Measurements from ENCODE around the gene VWA1.

DNA sequence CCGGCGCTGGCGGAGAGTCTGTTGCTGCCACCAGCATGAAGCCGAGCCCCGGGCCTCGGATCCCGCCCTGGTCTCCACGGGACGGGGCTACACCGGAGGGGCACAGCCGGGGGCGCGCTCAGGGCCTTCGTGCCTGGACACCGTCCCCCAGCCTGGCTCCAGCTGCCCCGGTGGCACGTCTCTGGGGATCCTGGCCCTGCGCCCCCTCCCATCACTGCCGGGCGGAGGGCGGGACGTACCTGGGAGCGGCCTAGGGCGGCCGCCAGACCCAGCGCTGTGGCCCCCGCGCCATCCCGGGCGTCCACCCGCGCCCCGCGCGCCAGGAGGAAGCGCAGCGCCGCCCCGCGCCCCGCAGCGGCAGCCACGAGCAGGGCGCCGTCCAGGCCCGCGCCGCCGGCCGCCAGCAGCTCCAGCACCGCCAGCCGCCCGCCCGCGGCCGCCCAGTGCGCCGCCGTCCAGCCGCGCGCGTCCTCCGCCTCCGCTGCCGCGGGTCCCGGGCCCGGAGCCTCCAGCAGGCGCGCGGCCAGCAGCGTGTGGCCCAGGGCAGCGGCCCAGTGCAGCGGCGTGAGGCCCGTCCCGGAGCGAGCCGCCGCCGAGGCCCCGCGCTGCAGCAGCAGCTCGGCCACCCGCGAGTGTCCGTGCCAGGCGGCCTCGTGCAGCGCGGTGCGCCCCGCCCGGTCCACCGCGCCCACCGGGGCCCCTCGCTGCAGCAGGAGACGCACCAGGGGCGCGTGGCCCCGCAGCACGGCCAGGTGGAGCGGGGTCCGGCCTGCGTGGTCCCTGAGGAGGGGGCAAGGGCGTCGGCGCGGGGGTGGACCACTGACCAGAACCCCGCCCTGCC lies 15.5 kb upstream of the VWA1 start:
- TF ChIP-seq FOXS1 (CRISPR knock-in tag; IDR thresholded peaks at IDR 0.05): no peak
- TF ChIP-seq, protein P1, sequence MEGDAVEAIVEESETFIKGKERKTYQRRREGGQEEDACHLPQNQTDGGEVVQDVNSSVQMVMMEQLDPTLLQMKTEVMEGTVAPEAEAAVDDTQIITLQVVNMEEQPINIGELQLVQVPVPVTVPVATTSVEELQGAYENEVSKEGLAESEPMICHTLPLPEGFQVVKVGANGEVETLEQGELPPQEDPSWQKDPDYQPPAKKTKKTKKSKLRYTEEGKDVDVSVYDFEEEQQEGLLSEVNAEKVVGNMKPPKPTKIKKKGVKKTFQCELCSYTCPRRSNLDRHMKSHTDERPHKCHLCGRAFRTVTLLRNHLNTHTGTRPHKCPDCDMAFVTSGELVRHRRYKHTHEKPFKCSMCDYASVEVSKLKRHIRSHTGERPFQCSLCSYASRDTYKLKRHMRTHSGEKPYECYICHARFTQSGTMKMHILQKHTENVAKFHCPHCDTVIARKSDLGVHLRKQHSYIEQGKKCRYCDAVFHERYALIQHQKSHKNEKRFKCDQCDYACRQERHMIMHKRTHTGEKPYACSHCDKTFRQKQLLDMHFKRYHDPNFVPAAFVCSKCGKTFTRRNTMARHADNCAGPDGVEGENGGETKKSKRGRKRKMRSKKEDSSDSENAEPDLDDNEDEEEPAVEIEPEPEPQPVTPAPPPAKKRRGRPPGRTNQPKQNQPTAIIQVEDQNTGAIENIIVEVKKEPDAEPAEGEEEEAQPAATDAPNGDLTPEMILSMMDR (IDR thresholded peaks at IDR 0.05): no peak
- TF ChIP-seq, protein P2, sequence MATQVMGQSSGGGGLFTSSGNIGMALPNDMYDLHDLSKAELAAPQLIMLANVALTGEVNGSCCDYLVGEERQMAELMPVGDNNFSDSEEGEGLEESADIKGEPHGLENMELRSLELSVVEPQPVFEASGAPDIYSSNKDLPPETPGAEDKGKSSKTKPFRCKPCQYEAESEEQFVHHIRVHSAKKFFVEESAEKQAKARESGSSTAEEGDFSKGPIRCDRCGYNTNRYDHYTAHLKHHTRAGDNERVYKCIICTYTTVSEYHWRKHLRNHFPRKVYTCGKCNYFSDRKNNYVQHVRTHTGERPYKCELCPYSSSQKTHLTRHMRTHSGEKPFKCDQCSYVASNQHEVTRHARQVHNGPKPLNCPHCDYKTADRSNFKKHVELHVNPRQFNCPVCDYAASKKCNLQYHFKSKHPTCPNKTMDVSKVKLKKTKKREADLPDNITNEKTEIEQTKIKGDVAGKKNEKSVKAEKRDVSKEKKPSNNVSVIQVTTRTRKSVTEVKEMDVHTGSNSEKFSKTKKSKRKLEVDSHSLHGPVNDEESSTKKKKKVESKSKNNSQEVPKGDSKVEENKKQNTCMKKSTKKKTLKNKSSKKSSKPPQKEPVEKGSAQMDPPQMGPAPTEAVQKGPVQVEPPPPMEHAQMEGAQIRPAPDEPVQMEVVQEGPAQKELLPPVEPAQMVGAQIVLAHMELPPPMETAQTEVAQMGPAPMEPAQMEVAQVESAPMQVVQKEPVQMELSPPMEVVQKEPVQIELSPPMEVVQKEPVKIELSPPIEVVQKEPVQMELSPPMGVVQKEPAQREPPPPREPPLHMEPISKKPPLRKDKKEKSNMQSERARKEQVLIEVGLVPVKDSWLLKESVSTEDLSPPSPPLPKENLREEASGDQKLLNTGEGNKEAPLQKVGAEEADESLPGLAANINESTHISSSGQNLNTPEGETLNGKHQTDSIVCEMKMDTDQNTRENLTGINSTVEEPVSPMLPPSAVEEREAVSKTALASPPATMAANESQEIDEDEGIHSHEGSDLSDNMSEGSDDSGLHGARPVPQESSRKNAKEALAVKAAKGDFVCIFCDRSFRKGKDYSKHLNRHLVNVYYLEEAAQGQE (IDR thresholded peaks at IDR 0.05): no peak
- no peak for TF ChIP-seq CBX8 (IDR thresholded peaks at IDR 0.05)
- no peak for TF ChIP-seq RFX5 (IDR thresholded peaks at IDR 0.05)
- TF ChIP-seq POLR2A (IDR thresholded peaks at IDR 0.05; ENCODE audit: low read length): no peak
- no peak for TF ChIP-seq RCOR1 (IDR thresholded peaks at IDR 0.05; ENCODE audit: low read depth, low read length)
- TF ChIP-seq SMC3 (IDR thresholded peaks at IDR 0.05): no peak
- TF ChIP-seq, protein P3, sequence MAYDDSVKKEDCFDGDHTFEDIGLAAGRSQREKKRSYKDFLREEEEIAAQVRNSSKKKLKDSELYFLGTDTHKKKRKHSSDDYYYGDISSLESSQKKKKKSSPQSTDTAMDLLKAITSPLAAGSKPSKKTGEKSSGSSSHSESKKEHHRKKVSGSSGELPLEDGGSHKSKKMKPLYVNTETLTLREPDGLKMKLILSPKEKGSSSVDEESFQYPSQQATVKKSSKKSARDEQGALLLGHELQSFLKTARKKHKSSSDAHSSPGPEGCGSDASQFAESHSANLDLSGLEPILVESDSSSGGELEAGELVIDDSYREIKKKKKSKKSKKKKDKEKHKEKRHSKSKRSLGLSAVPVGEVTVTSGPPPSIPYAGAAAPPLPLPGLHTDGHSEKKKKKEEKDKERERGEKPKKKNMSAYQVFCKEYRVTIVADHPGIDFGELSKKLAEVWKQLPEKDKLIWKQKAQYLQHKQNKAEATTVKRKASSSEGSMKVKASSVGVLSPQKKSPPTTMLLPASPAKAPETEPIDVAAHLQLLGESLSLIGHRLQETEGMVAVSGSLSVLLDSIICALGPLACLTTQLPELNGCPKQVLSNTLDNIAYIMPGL (CRISPR knock-in tag; IDR thresholded peaks at IDR 0.05; ENCODE audit: borderline replicate concordance): no peak
- TF ChIP-seq EP300 (IDR thresholded peaks at IDR 0.05): no peak
- no peak for TF ChIP-seq RNF2 (IDR thresholded peaks at IDR 0.05; ENCODE audit: borderline replicate concordance, low read depth)
